Suppressor macrophage treated with lipopolysaccharide for 1 hour (primary cell): Measurements from ENCODE around the gene RAI1.
A peak's percentile ranks its signal among the peaks of the same experiment; 100 is the strongest.

Experiments used
- DNase-seq, 3 donors: peaks; one replicate each; pipeline ENCODE4 v3.0.0-alpha.2; 2020 to 2022

Gene RAI1

DNA sequence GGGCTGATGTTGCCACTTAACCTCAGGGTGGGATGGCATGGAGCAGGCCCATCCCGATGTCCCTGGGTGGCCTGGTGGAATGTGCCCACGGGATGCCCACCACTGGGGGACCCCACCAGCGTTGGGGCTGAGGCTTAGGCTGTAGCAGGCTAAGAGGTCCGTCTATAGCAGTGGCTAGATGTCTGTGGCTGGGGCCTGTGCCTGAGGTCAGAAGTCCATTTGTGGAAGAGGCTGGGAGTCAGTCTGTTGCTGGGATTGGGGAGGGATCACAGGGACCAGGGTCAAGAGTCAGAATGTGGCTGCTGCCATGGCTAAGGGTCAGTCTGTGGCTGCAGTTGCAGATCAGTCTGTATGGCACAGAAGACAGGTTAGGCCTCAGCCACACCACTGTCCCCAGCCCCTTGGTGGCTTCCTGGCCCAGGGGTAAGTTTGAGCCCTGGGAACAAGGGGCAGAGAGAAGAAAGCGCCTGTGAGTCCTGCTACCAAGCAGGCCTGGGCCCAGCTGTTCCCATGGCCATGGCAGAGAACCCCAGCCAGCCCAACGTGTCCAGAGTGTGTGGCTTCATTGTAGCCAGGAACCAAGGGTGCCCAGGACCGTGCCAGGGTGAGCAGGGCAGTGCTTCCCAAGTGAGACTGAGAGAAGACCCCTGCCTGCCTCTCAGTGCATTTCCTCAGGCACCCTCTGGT, 35.7 kb downstream of the RAI1 start:
- DNase-seq: no peak

DNA sequence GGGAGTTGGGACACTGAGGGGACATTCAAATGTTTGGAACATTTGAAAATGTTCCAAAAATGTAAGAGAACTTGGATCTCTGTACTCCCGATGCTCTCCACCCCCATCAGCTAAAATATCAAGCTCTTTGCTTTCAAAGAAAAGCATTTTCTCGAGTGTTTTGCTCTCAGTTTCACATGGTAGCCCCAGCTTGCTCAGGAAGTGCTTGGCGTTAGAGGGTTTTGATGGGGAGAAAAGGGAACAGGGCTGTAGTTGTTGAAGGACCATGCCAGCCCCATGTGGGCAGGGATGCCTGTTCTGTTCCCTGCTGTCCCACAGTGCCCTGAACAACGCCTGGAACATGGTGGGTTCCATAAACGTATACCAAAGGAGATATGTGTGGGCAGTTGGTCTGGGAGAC, 37.0 kb downstream of the RAI1 start:
- DNase-seq: no peak

DNA sequence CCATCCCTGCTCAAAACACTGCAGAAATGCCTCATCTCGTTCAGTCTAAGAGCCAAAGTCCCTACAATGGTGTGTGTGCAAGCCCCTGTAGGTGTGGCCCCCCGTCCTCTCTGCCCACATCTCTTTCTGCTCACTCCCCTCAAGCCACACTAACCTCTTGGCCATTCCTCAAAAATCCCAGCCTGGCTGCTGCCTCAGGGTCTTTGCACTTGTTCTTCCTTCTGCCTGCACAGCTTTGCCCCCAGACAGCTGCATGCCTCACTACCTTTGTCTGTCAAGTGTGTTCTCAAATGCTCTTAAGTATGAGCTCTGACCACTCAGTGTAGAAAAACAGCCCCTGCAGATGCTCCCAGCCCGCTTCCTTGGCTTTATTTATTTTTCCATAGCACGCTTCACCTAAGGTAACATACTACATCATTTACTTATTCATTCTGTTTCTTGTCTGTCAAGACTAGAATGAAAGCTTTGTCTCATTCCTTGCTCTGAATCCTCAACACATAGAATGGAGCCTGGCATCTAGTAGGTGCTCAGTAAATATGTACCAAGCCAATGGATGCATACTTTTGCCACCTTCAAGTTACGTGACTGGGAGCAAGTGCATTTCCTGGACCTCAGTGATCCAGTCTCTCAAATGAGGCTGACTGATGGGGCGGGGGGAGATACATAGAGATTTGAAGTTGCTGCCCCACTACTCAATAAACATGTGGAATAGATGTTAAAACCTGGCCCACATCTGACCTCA, 38.1 kb downstream of the RAI1 start:
- no peak for DNase-seq

DNA sequence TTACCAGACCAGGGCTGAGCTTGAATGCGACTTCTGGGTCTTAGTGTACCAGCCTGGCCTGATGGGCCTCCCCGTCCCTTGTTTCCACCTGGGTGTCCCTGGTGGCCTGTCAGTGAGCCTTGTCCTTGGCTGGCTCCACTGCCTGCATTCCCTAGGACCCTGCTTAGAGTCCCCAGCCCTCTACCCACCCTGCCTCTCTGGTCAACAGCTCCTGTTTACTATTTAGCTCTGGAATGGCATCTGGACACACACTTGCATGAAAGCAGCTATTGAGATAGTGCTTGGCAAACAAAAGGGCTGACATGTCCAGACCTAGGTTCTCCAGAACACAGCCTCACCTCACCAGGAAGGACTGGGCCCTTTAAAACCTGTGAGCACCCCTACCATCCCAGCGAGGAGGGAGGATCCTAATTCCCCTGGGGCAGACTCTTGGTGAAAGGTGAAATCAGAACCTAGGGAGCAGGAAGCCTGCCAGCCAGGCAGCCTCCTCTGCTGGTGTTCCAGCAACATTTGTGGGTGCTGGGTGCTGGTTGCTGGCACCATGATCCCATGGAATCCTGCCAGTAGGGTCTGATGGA, 38.8 kb downstream of the RAI1 start:
- no peak for DNase-seq

DNA sequence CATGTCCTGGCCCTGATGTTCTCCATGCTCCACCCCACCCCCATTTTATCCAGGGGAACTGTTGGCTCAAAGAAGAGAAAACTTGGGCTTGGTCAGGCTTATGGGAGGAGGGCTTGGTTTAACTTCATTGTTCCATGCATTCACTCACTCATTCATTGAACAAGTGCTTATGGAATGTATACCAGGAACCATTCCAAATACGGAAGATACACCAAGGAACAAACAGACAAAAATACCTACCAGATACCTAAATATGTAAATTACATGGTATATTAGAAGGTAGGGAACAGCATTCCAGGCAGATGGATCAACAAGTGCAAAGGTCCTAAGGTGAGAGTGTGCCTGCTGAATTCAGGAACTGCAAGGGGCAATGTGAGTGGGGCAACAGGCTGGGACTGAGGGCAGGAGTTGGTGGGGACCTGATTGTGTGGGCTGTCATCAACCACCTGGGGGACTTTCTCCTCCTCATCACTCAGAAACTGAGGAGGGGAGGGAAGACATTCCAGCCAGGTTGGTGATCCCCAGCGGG, 39.9 kb downstream of the RAI1 start:
- DNase-seq: no peak

DNA sequence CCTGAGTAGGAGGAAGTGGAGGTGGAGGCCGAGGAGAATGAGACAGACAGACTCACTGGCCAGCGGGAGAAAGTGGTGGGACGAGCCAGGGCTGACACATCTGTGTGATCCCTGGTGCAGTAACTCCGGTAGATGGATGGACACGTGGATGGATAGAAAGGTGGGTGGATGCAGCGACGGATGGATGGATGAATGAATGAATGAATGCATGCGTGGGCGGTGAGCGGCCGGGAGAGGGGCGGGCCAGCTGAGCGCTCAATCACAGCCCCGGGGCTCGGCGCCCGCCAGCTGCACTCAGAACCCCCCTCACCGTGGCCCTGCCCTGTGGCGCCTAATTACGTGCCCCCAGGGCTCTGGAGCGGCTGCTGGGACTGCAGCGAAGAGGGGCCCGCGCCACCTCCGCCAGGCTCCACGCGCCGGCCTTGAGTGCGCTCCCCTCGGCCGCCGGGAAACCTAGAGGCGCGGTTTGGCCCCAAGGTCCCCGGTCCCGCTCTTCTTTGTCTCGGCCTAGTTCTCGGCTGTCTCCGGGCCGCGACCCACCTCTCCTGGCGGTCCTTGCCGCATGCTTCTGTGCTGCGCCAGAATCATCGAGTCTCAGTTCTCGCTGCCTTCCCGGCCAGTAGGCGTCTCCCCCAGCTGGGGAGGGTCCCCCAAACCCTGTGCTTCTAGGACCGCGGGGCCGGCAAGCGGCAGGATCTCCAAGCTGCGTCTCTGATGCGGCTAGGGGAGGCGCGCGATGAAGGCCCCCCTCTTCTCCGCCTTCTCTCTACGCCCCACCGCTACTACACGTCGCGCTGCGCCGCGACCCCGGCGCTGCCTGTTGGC, 41.0 kb downstream of the RAI1 start:
- no peak for DNase-seq

DNA sequence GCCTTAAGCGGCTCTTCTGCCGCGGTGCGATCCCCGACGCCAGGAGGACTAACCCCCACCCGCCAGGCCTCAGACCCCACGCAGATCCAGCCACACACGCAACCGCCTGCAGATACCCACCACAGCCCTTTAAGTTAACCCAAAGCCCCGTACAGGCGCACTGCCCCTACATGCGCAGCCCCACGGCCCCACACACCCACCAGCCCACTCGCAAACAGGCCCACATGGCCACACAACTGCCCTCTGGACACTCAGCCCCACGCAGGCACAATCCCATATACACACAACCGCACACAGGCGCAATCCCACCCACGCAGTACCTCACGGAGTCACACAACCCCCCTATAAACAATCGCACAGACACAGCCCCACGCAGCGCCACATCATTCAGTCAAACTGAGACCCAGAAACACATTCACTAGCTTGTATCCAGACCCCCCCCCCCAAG, 41.7 kb downstream of the RAI1 start:
- peak in 2 of 3 donors; percentile 13 to 32 for DNase-seq

DNA sequence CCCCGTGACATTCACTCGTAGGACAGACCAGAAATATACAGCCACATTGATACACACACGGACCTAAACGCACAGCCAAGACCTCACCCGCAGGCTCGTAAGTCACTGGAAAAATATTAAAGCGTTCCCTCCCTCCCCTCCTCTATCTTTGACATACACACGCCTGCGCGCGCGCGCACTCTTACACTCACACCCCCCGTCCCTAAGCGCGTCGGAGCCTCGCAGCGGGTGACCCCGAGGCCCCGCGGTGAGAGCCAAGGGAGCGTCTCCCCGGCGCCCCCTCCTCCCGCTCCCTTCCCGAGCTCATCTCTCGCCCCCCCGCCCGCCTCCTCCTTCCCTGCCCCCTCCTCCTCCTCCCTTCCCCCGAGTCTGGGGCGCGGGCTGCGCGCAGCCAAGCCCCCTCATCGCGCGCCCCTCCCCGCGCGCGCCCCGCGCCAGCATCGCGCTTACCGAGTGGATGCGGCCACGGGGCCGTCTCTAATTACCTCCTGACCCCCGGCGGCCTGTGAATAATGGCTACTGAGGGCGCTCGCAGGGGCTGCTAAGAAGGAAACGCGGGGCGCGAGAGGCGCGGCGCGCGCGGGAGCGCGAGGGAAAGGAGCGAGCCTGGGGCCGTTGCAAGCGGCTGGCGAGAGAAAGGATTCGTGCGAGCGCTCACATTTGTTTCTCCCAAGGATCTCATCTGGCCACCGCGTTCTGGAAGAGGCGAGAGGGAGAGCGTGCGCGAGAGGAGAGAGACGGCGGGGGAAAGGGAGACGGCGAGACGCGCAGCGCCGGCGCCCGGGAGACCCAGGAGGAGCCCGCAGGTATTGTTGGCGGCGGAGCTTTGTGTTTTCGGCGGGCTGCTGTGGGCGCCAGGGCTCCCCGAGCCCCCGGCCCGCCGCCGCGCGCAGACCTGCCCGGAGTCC, 42.4 kb downstream of the RAI1 start:
- DNase-seq: peak; percentile 40 to 59 (median 44)

DNA sequence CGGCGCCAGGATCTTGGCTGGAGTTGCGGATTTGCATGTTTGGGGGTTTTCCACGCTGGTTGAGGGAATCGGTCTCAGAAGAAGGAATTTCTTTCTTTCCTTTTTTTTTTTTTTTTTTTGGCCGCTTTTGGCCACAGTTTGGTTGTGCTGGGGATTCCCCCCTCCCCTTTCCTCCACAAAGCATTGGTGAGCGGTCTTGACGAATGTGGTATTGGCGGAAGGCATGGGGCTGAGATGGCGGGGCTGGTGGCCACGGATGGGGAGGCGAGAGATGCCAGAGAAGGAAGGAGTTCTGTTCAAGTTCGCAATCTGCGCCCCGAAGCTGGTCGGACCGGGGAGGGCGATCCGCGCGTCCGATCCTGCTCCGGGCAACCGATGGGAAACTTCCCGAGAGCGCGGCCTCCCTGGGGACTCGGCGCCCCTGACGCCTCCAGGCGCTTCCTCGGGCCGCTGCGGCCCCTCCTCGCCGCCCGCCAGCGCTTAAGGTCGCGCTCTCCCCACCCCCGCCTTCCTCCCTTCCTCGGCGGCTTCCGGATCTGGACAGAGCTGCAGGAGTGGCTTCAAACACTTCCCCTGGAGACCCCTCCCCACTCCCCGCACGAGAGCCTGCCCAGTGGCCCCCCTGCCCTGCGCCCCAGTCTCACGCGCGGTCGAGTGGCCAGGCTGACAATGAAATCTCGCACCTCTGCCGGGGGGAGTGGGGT, 43.2 kb downstream of the RAI1 start:
- DNase-seq: peak; percentile 61 to 77 (median 73)

DNA sequence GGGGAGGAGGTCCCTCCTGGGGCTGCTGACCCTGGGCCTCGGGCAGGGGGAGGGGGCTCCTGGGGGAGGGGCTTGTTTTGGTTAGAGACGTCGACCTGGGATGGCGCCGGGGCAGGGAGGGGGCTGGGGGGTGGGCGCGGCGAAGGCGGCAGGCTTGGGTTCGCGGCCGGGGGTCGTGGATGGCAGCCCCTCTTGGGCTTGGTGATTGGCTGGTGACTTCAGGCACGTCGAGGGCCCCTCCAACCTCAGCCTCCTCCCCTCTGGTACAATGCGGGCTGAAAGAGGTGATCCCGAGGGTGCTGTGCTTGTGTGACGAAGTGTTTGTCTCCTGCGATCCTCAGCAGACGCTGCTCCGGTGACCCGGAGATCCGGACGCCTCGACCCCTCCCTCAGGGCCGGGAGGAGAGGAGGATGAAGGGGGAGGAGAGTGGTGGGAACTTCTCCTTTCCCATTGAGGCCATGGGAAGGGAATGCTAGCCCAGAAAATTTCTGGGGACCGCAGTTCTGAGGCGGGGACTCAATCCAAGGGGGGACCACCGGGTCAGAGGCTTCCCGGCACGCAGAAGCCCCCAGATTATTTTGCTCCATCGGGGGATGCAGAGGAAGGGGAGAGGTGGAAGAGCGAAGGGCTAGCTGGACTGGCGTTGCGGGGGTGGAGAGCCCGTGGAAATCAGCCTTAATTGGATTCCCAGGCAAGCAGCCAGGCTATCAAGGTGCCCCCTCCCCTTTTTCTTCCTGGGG, 43.9 kb downstream of the RAI1 start:
- DNase-seq: no peak

DNA sequence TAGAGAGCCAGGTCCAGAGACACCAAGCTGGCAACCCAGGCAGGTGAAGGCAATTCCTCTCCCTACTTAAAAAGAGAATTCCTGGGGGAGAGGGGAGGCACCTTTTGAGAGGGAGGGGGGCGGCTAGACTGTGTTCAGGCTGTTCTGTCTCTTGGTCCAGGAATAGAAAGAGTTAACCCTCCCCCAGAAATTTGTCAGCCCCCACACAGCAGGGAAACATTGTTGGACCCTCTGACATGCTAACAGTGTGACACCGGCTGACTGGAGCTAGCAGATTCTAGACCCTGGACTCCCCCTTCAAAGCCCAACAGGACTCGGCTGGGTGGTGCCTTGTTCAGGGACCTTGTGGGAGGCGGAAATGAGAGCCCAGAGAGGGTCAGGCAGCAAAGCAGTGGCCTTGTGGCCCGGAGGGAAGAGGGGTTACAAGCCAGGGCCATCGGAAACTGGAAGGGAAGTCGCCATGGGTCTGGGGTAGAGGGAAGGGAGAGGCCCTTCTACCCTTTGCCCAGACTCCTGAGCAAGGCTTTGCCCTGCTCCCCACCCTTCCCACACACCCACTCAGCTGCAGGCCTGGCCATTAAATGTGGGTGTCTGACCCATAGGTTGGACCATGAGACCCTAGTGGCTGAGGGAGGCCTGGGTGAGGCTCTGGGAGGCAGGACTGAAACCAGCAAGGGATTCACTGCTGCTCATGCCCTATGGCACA, 44.6 kb downstream of the RAI1 start:
- peak; percentile 17 to 32 (median 22) for DNase-seq

DNA sequence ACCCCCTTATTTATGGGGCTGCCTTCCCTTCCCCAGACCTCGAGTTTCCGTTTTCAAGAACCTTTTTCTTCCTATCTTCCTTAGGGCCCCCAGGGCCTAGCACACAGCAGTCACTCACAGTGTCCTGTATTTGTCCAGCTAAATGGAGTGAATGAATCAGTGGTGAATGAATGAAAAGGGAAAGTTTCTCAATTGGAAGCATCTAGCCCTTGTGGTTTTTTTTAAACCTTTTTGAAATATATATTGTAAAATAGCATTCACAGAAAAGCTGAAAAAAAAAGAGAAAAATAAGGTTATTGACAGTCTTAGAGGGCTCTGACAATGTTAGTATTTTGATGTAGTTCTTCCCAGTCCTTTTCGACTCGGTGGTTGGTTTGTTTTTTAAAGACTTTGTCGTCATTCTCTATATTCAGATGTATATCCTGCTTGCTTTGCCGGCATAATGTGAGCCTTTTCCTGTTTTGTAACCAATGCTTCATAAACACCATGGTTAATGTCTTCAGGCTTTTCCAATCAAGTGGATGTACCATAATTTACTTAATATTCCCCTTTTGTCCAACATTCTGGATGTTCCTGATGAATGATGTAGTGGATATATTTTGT, 45.3 kb downstream of the RAI1 start:
- DNase-seq: peak in 2 of 3 donors; percentile 16 to 45

DNA sequence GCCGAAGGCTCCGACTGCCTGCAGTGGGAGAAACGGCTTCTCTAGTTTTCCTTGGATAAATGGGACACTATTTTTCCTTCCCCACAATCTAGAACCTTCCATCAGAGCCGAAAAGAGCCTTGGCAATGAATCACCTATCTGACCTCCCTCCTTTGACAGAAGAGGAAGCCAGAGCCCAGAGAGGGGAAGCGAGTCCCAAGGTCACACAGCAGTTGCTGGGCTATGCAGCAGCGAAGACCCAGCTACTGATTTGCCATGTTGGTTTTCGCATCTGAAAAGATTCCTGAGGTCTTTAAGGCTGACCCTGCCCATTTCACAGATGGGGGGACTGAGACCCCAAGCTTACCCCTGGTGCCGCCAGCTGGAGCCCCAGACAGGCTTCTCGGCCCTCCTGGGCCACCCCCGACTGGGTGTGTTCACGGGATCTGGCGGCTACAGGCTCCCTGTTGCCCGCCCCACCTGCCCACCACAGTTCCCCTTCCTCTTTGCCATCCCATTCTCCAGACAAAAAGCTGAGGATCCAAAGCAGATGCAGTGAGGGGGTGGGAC, 45.9 kb downstream of the RAI1 start:
- DNase-seq: peak in 2 of 3 donors; percentile 13 to 35

DNA sequence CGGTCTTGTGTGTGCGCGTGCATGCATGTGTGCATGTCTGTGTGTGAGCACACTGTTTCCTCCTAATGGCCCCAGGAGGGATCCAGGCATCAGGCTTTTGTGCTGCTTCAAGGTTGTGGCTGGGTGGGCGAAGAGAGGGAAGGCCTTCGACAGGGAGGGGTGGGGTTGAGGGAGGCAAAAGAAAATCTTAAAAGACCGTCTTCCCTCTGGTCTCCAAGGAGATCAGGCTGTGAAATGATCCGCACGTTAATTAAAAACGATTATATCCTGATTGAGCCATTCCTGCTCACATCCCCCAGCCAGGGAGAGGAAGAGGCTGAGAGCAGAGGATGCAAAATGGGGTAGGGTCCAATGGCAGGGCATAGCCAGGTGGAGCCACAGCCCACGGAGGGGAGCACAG, 46.9 kb downstream of the RAI1 start:
- DNase-seq: no peak

DNA sequence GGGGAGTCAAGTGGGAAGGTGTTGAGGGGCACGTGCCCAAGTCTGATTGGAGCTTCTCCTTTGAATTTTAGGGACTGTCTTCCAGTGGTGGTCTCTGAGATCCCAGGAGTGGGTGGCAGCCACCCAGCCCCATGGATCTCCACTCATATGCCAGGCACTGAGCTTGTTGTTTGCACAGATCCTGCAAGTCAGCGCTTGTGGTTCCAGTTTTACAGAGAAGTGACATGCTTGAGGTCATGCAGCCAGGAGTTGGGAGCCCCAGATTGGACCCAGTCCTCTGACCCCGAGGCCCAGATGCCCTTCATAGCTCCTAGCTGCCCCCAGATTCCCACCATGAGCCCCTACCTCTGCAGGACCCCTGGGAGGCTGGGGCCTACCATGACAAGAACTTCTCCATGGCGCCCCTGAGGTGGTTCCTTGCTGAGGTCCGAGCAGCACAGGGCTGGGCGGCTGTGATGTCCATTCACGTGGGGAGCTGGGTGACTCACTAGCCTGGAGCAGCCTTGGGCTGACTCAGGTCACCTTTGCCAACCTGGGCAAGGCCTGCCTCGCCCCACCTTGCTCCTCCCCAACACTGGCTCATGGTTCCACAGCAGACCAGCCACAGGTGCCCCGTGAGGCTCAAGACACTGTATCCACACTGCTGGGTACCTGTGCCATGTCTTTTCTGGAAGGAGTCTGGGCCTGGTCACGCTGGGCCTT, 47.4 kb downstream of the RAI1 start:
- DNase-seq: no peak

DNA sequence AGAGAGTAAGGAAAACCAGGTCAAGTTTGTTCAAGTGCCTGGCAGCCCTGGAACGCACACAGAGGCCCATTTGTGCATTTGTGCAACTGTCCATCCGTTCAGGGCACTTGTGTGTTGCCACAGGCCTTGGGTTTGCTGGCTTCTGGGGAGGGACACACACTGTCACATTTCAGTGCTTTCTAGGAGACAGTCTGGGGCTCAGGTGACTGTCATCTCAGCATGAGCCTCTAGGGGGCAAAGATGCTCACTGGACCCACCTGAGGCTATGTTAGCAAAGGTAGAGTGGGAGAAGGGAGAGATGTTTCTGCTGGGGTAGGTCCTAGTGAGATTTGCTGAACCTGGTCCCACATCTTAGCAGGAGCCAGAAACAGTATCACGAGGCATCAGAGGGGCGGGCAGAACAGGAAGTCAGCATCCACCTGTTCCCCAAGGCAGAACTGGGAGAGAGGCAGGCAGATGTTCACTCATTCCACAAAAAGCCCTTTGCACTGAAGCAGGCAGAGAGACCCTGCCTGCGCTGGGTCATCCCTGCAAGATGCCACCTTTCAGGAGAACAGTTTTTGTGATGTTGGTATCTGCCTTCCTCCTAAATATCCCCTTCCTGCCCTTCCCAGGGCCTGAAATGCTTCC, 48.5 kb downstream of the RAI1 start:
- DNase-seq: no peak

DNA sequence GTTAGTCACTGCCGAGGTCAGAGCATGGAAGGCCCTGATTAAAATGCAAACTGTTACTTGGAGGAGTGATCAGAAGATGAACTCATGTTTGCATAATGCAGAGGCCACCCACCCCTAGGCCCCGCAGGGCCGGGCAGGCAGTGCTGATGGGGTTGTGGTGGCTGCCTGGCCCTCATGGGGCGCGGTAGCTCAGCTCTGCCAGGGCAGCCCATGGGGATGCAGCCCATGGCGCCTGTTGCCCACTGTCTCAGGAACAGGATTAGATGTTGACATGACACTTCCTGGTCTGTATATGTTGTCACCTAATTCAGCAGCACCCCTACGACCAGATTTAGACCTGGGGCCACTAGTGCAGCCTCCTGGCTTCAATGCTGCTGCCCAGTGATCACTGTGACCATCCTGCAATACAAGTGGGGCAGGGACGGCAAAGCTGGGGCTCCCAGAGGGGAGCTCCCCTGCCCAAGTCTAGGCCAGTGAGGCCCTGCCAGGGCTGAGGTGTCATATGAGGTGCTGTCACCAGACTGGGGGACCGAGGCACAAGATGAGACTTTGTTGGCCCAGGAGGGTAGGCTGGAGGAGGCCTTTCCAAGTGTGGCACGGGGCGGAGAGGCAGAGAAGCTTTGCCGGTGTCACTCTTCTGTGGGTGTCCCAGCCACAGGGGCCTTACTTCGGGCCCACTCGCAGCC, 49.1 kb downstream of the RAI1 start:
- no peak for DNase-seq
